B cell (primary cell): ENCODE data around the gene SYNE2. TPM values are rescaled to one million over a fixed set of nuclear protein-coding genes. Genes with fewer than 3 reads are reported as not detected.

Experiments
- ATAC-seq: fragments of 200-7000 bp; cut with Tn5 transposase; one replicate; pipeline ENCODE4 v1.10.0; 2021; ENCODE audit warnings: low read depth, mild to moderate bottlenecking, moderate number of reproducible peaks, moderate library complexity
- CTCF ChIA-PET: fragments of 350-600 bp; sonication (Branson Sonifier 250); formaldehyde crosslinking; loops from one replicate; lab custom pipeline; 2021; ENCODE audit warnings: antibody characterized with exemption, inconsistent platforms; lab: Charles Lee
- POLR2A ChIA-PET: fragments of 350-600 bp; sonication (Branson Sonifier 250); formaldehyde crosslinking; loops from one replicate; lab custom pipeline; 2021; ENCODE audit warnings: antibody characterized with exemption; lab: Charles Lee
- DNase-seq: peaks from one replicate; pipeline ENCODE4 v3.0.0; 2013
- H2AFZ ChIP-seq: 2 replicates; pipeline ENCODE4 v1.6.1; 2012; ENCODE audit warnings: mild to moderate bottlenecking, low read depth, low read length; ENCODE audit not compliant: insufficient read depth, poor library complexity, severe bottlenecking
- H3K27ac ChIP-seq, 2 donors: 1 replicate in 1 of 2; 2 replicates in 1 of 2; pipeline ENCODE4 v1.5.1; 2012 to 2013; ENCODE audit warnings: low read length in 2 of 2, mild to moderate bottlenecking in 2 of 2, moderate library complexity in 1 of 2
- H3K27me3 ChIP-seq, 4 experiments: fragments of 200-600 bp in 1 of 4; sonication (generic) in 1 of 4; replicated peaks in 1 of 4; 1 replicate in 2 of 4; 2 replicates in 2 of 4; pipeline versions ENCODE4 v1.6.1 to v1.7.0; 2013 to 2016; ENCODE audit warnings: low read length in 3 of 4, mild to moderate bottlenecking in 2 of 4, mixed read lengths in 1 of 4, moderate library complexity in 1 of 4; ENCODE audit not compliant: insufficient read depth in 4 of 4, control insufficient read depth in 3 of 4; ENCODE audit errors: control extremely low read depth in 1 of 4
- H3K36me3 ChIP-seq, 2 experiments: replicated peaks in 1 of 2; 1 replicate in 1 of 2; 2 replicates in 1 of 2; pipeline versions ENCODE4 v1.6.1 to v1.7.1; 2013; ENCODE audit warnings: low read length in 1 of 2; ENCODE audit not compliant: insufficient read depth in 2 of 2, control insufficient read depth in 1 of 2; ENCODE audit errors: control extremely low read depth in 1 of 2, extremely low read depth in 1 of 2
- H3K4me1 ChIP-seq, 2 donors: fragments of 200-600 bp in 1 of 2; sonication (generic) in 1 of 2; 1 replicate in 1 of 2; 2 replicates in 1 of 2; pipeline versions ENCODE4 v1.5.1 to v1.6.1; 2013 to 2017; ENCODE audit warnings: low read length in 2 of 2; ENCODE audit not compliant: control insufficient read depth in 2 of 2, insufficient read depth in 2 of 2
- H3K4me2 ChIP-seq: replicated peaks from 2 replicates; pipeline ENCODE3; 2012; ENCODE audit warnings: mild to moderate bottlenecking, low read depth, low read length; ENCODE audit not compliant: poor library complexity, severe bottlenecking
- H3K4me3 ChIP-seq, 5 experiments: fragments of 200-600 bp in 1 of 5; sonication (generic) in 1 of 5; 1 replicate in 3 of 5; 2 replicates in 2 of 5; pipeline versions ENCODE4 v1.5.1 to v1.7.0; 2011 to 2016; ENCODE audit warnings: low read length in 4 of 5, mild to moderate bottlenecking in 4 of 5, low read depth in 2 of 5, control low read depth in 1 of 5, moderate library complexity in 1 of 5; ENCODE audit not compliant: insufficient read depth in 1 of 5; ENCODE audit errors: control extremely low read depth in 1 of 5, extremely low read depth in 1 of 5
- H3K79me2 ChIP-seq: fragments of 200-600 bp; sonication (generic); one replicate; pipeline ENCODE4 v1.6.0; 2016; ENCODE audit warnings: low read length; ENCODE audit not compliant: control insufficient read depth, insufficient read depth
- H3K9ac ChIP-seq: fragments of 200-600 bp; sonication (generic); 2 replicates; pipeline ENCODE4 v1.6.1; 2017; ENCODE audit warnings: mild to moderate bottlenecking, low read length, moderate library complexity
- H3K9me3 ChIP-seq, 3 donors: one replicate each; pipeline versions ENCODE4 v1.6.1 to v1.7.1; 2013; ENCODE audit warnings: low read length in 2 of 3; ENCODE audit not compliant: control insufficient read depth in 2 of 3, insufficient read depth in 1 of 3; ENCODE audit errors: control extremely low read depth in 1 of 3
- H4K20me1 ChIP-seq: 2 replicates; pipeline ENCODE4 v1.6.0; 2012; ENCODE audit warnings: mild to moderate bottlenecking, low read length; ENCODE audit not compliant: insufficient read depth, control insufficient read depth, poor library complexity, severe bottlenecking
- H3K27ac Mint-ChIP-seq: one replicate; pipeline ENCODE4 v1.8.0; 2021; ENCODE audit warnings: mixed read lengths
- H3K27me3 Mint-ChIP-seq: one replicate; pipeline ENCODE4 v1.8.0; 2021; ENCODE audit warnings: mixed read lengths
- H3K4me1 Mint-ChIP-seq: one replicate; pipeline ENCODE4 v1.8.0; 2021; ENCODE audit warnings: mixed read lengths
- H3K4me3 Mint-ChIP-seq: one replicate; pipeline ENCODE4 v1.8.0; 2021; ENCODE audit warnings: mixed read lengths
- H3K9me3 Mint-ChIP-seq: one replicate; pipeline ENCODE4 v1.8.0; 2022; ENCODE audit warnings: mixed read lengths; ENCODE audit not compliant: insufficient read depth
- EZH2 ChIP-seq: IDR thresholded peaks from 2 replicates; pipeline ENCODE4 v1.6.1; 2012; ENCODE audit warnings: borderline replicate concordance, low read depth, mild to moderate bottlenecking, moderate library complexity, low read length; ENCODE audit not compliant: insufficient read depth, poor library complexity, severe bottlenecking
- WGBS: methylation state at CpG from one replicate; pipeline ENCODE4 v1.1.5; 2013; ENCODE audit warnings: missing lambda C conversion rate; ENCODE audit not compliant: insufficient coverage; 5-methylcytosine and 5-hydroxymethylcytosine counted together
- intact Hi-C: fragments of 100-400 bp; cut with micrococcal nuclease; formaldehyde crosslinking; loops from one replicate; pipeline ENCODE4 v1.10.0; 2022
- polyA plus RNA-seq: library from polyadenylated mRNA; depleted of rRNA; stranded (reverse); fragments of >200 nt; gene quantifications from 2 replicates; pipeline ENCODE4 v1.2.3, GENCODE V29; 2012
- total RNA-seq, 2 donors: library from RNA; stranded (reverse); fragments of 120-200 nt in 1 of 2; gene quantifications; 1 replicate in 1 of 2; 2 replicates in 1 of 2; pipeline versions ENCODE4 v1.2.3 to v1.2.4, GENCODE V29; 2013 to 2022
- TF ChIP-seq, protein P1 (sequence below): fragments of 200-600 bp; IDR thresholded peaks from one replicate; pipeline ENCODE4 v1.8.0; 2022; ENCODE audit warnings: antibody characterized with exemption, mild to moderate bottlenecking

SYNE2 gene
- total and polyA plus RNA-seq, 2 donors (not counting 1 experiment from before 2014, with no cell fraction given): 39.5 to 105 TPM

DNA sequence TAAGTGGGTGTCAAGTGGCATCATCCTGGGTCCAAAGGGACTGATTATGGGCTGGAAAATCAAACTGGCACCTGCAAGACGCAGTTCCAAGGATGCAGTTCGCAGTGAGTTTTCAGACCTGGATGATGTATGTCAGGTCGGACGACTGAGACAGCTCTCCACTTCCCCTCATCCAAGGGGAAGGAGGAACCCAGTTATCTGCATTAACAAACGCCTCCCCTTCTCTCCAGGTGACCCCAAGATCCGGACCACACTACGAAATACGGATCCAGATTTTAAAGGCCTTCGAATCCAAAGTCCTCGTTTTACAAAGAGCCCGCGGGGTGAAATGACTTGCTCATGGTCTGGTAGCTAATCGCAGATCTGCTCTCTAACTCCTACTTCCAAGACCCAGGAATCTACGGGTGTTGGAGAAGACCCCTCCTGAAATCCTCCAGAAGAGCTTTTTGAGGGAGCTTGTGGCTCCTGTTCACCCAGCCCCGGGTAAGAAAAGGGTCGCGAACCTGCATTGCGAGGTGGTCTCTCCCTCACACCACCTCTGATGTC lies 460 bp upstream of the SYNE2 start:
- Histone ChIP-seq H3K4me1 (peaks cover 13 to 14% of the 10 kb centered on the region in 2 donors), H3K36me3 (no peaks in the 10 kb centered on the region), H3K27ac (peak overlapping the region in 1 of 2 donors; percentile 4), H3K27me3 (peaks cover 0 to 6% (median 0%) of the 10 kb centered on the region in 4 experiments), H3K4me3 (peak overlapping the region in 4 of 5 experiments; percentile 46 to 72 (median 62)), H3K79me2 (peaks cover 19% of the 10 kb centered on the region), H4K20me1 (peaks cover 5% of the 10 kb centered on the region), H3K4me2 (peak overlapping the region; percentile 78), H3K9me3 (no peaks in the 10 kb centered on the region), H2AFZ (peak overlapping the region; percentile 83), H3K9ac (peak overlapping the region; percentile 66)
- CTCF ChIA-PET: interaction anchor here (0.6 to 3.0 kb wide), 10 partner anchors 11 to 451 kb away, joined by 3 to 12 read pairs (median 4); no protein-coding TSS in a partner anchor
- Mint-ChIP-seq H3K27ac (peak overlapping the region; percentile 81), H3K4me3 (peak overlapping the region; percentile 91), H3K27me3 (no peaks in the 10 kb centered on the region), H3K4me1 (peaks cover 24% of the 10 kb centered on the region), H3K9me3 (no peaks in the 10 kb centered on the region)
- WGBS: 14% methylated on average over 15 of the region's 18 CpGs
- TF ChIP-seq, protein P1, sequence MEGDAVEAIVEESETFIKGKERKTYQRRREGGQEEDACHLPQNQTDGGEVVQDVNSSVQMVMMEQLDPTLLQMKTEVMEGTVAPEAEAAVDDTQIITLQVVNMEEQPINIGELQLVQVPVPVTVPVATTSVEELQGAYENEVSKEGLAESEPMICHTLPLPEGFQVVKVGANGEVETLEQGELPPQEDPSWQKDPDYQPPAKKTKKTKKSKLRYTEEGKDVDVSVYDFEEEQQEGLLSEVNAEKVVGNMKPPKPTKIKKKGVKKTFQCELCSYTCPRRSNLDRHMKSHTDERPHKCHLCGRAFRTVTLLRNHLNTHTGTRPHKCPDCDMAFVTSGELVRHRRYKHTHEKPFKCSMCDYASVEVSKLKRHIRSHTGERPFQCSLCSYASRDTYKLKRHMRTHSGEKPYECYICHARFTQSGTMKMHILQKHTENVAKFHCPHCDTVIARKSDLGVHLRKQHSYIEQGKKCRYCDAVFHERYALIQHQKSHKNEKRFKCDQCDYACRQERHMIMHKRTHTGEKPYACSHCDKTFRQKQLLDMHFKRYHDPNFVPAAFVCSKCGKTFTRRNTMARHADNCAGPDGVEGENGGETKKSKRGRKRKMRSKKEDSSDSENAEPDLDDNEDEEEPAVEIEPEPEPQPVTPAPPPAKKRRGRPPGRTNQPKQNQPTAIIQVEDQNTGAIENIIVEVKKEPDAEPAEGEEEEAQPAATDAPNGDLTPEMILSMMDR: no peak
- TF ChIP-seq EZH2: no peak
- intact Hi-C loops: loop anchor here (1.0 to 10.0 kb wide), 8 partner anchors 52 to 688 kb away; partner anchors contain the start of genes ESR2, HSPA2, PPP2R5E and SGPP1
- no peak for DNase-seq
- ATAC-seq: no peak
- POLR2A ChIA-PET: no interaction called here

DNA sequence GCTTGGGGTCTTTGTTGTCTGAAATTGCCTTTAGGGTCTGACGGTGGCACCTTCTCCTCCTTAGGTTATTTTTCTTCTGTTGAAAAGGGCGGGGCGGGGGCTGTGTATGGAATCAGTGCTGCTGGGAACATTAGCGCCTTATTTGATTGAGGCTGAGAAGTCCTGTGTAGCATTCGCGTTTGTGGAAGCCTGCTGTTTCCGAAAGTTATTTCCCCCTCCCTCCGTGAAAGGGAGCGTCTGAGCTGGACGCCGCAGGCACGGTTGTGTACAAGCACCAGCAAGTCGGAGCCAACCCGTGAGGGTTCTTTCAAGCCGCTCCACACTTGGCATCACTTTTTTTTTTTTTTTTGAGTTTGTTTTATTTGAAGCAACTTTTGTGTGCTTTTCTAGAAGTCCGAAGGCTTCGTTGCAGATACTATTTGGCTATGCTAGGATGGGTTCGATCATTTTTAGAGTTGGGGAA lies 1.1 kb downstream of the SYNE2 start:
- Histone ChIP-seq H3K4me3 (peak overlapping the region; percentile 46 to 72 (median 64)), H3K4me1 (peaks cover 13 to 14% of the 10 kb centered on the region in 2 donors), H2AFZ (peak overlapping the region; percentile 83), H3K27me3 (peaks cover 0 to 6% (median 0%) of the 10 kb centered on the region in 4 experiments), H3K4me2 (peak overlapping the region; percentile 78), H4K20me1 (peaks cover 5% of the 10 kb centered on the region), H3K36me3 (no peaks in the 10 kb centered on the region), H3K79me2 (peaks cover 31% of the 10 kb centered on the region), H3K27ac (peak overlapping the region; percentile 3 to 43), H3K9me3 (no peaks in the 10 kb centered on the region), H3K9ac (peak overlapping the region; percentile 66)
- Mint-ChIP-seq H3K4me3 (peak overlapping the region; percentile 94), H3K9me3 (no peaks in the 10 kb centered on the region), H3K4me1 (peaks cover 27% of the 10 kb centered on the region), H3K27me3 (no peaks in the 10 kb centered on the region), H3K27ac (peak overlapping the region; percentile 85)
- intact Hi-C loops: loop anchor here (1.0 to 10.0 kb wide), 9 partner anchors 8 to 648 kb away; partner anchors contain the start of genes ESR2, PPP2R5E, ZBTB1 and ZBTB25
- ChIA-PET POLR2A (interaction anchor here (0.6 to 1.8 kb wide), 4 partner anchors 10 to 127 kb away, joined by 3 to 9 read pairs (median 5); no protein-coding TSS in a partner anchor), CTCF (interaction anchor here (1.0 to 3.0 kb wide), 5 partner anchors 10 to 220 kb away, joined by 4 to 12 read pairs (median 5); no protein-coding TSS in a partner anchor)
- 8% methylated on average over 2 of the region's 18 CpGs for WGBS
- no peak for TF ChIP-seq EZH2
- TF ChIP-seq, protein P1: no peak
- DNase-seq (peak; percentile 65), ATAC-seq (peak; percentile 15)
